Lower leg skin (tissue), 3 donors: Measurements from ENCODE around the gene ELAVL2.

Experiments
- CTCF ChIP-seq, 3 donors: fragments of 450-650 bp; IDR thresholded peaks; one replicate each; pipeline ENCODE4 v1.5.1; 2016; ENCODE audit warnings: antibody characterized with exemption in 3 of 3, mild to moderate bottlenecking in 3 of 3, moderate library complexity in 2 of 3
- POLR2A ChIP-seq, 2 donors: fragments of 450-650 bp; IDR thresholded peaks; one replicate each; pipeline ENCODE4 v1.6.1; 2016 to 2017; ENCODE audit warnings: antibody characterized with exemption in 2 of 2, mild to moderate bottlenecking in 1 of 2, moderate library complexity in 1 of 2

DNA sequence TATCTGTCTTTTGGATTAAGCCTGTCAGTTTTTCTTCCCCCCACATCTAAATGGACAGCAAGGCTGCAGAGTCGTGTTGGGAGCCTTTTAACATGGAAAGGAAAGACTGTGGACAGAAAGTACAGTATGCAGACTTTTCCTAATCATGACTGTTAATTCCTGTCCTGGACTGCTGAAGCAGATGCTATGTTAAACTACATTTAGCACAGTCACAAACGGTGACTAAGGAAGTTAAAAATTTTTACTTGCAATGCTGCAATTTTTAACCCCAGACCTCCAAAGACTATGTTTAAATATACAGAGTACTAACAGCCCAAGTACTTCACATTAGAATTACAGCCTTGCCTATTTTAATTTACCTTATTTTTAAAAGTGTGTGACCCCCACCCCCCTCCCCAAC, 51.8 kb downstream of the ELAVL2 start:
- no peak for TF ChIP-seq CTCF (IDR thresholded peaks at IDR 0.05)
- TF ChIP-seq POLR2A (IDR thresholded peaks at IDR 0.05), result no peak
